ENCODE results near the gene COPS7B.
"Not testable (repeated sequence)": the region's sequence is repeated elsewhere in the genome, so short reads cannot be mapped to it uniquely, and the experiment has no call there.

COPS7B gene

GRCh38 chr2:231786177-231786916, at the start of gene COPS7B:
Gene COPS7B, plus strand, starts transcription at chr2:231786445. Its CDS starts 2,126 bp downstream, at chr2:231788571.
- no peak for TF ChIP-seq JUND (IDR thresholded peaks at IDR 0.05; ENCODE audit: low read depth)
- DNase-seq (ENCODE audit: low read depth in 1 of 2, low spot score in 1 of 2), result peak; percentile 46 to 80
- in situ Hi-C loops (cut with HindIII; ENCODE audit: low pct_unique_long_range_greater_than_20kb, low sequenced_read_pairs), result no loop called here

GRCh38 chr2:231737761-231738160, 48.5 kb upstream of the COPS7B start:
- TF ChIP-seq JUND (IDR thresholded peaks at IDR 0.05; ENCODE audit: low read depth), result no peak
- DNase-seq (ENCODE audit: low read depth in 1 of 2, low spot score in 1 of 2), result no peak
- in situ Hi-C loops (cut with HindIII; ENCODE audit: low pct_unique_long_range_greater_than_20kb, low sequenced_read_pairs), result no loop called here

GRCh38 chr2:231743376-231744116, 42.7 kb upstream of the COPS7B start:
- DNase-seq (ENCODE audit: low read depth in 1 of 2, low spot score in 1 of 2), result no peak
- in situ Hi-C loops (cut with HindIII; ENCODE audit: low pct_unique_long_range_greater_than_20kb, low sequenced_read_pairs), result no loop called here
- TF ChIP-seq JUND (IDR thresholded peaks at IDR 0.05; ENCODE audit: low read depth), result no peak

- no peak for TF ChIP-seq JUND (IDR thresholded peaks at IDR 0.05; ENCODE audit: low read depth)
- in situ Hi-C loops (cut with HindIII; ENCODE audit: low pct_unique_long_range_greater_than_20kb, low sequenced_read_pairs), result no loop called here
- no peak for DNase-seq (ENCODE audit: low read depth in 1 of 2, low spot score in 1 of 2)
Measured at GRCh38 chr2:231745303-231746038, 40.8 kb upstream of the COPS7B start.

- DNase-seq (ENCODE audit: low read depth in 1 of 2, low spot score in 1 of 2); in situ Hi-C loops (cut with HindIII; ENCODE audit: low pct_unique_long_range_greater_than_20kb, low sequenced_read_pairs): not testable (repeated sequence)
Measured at GRCh38 chr2:231748153-231748896, 37.9 kb upstream of the COPS7B start.

- DNase-seq (ENCODE audit: low read depth in 1 of 2, low spot score in 1 of 2); in situ Hi-C loops (cut with HindIII; ENCODE audit: low pct_unique_long_range_greater_than_20kb, low sequenced_read_pairs): not testable (repeated sequence)
Measured at GRCh38 chr2:231749016-231749415, 37.2 kb upstream of the COPS7B start.

GRCh38 chr2:231751042-231751815, 35.0 kb upstream of the COPS7B start:
- TF ChIP-seq JUND (IDR thresholded peaks at IDR 0.05; ENCODE audit: low read depth), result no peak
- DNase-seq (ENCODE audit: low read depth in 1 of 2, low spot score in 1 of 2), result no peak
- in situ Hi-C loops (cut with HindIII; ENCODE audit: low pct_unique_long_range_greater_than_20kb, low sequenced_read_pairs), result no loop called here

- in situ Hi-C loops (cut with HindIII; ENCODE audit: low pct_unique_long_range_greater_than_20kb, low sequenced_read_pairs), result no loop called here
Measured at GRCh38 chr2:231752061-231752460, 34.2 kb upstream of the COPS7B start.

GRCh38 chr2:231761735-231762134, 24.5 kb upstream of the COPS7B start:
- DNase-seq (ENCODE audit: low read depth in 1 of 2, low spot score in 1 of 2), result no peak
- in situ Hi-C loops (cut with HindIII; ENCODE audit: low pct_unique_long_range_greater_than_20kb, low sequenced_read_pairs), result no loop called here
- TF ChIP-seq JUND (IDR thresholded peaks at IDR 0.05; ENCODE audit: low read depth), result no peak

More at GRCh38 chr2:231752061-231752460, 34.2 kb upstream of the COPS7B start:
- DNase-seq (ENCODE audit: low read depth in 1 of 2, low spot score in 1 of 2), result no peak
- no peak for TF ChIP-seq JUND (IDR thresholded peaks at IDR 0.05; ENCODE audit: low read depth)

GRCh38 chr2:231764124-231764523, 22.1 kb upstream of the COPS7B start:
- DNase-seq (ENCODE audit: low read depth in 1 of 2, low spot score in 1 of 2), result no peak
- TF ChIP-seq JUND (IDR thresholded peaks at IDR 0.05; ENCODE audit: low read depth), result no peak
- in situ Hi-C loops (cut with HindIII; ENCODE audit: low pct_unique_long_range_greater_than_20kb, low sequenced_read_pairs), result no loop called here

GRCh38 chr2:231764760-231765159, 21.5 kb upstream of the COPS7B start:
- no peak for DNase-seq (ENCODE audit: low read depth in 1 of 2, low spot score in 1 of 2)
- in situ Hi-C loops (cut with HindIII; ENCODE audit: low pct_unique_long_range_greater_than_20kb, low sequenced_read_pairs), result no loop called here
- TF ChIP-seq JUND (IDR thresholded peaks at IDR 0.05; ENCODE audit: low read depth), result no peak

Measured in T47D (cell line).